GM18499 (cell line): Measurements from ENCODE around the gene SIX3.

Experiments
- ATAC-seq: cut with Tn5 transposase; IDR thresholded peaks from one replicate; pipeline ENCODE4 v1.9.1; 2021; ENCODE audit warnings: moderate number of reproducible peaks; ENCODE audit not compliant: insufficient read depth, unreplicated experiment

SIX3 gene

GRCh38 chr2:44941551-44942234, at the start of gene SIX3:
Gene SIX3, plus strand, starts transcription at chr2:44941702. Its CDS starts 403 bp downstream, at chr2:44942105.
- ATAC-seq, result no peak

- no peak for ATAC-seq
These were observed 47.4 kb upstream of the SIX3 start for GRCh38 chr2:44894058-44894457.

- ATAC-seq, result no peak
These were observed 46.4 kb upstream of the SIX3 start for GRCh38 chr2:44895061-44895460.

- no peak for ATAC-seq
These were observed 44.1 kb upstream of the SIX3 start for GRCh38 chr2:44897406-44897805.

- no peak for ATAC-seq
These were observed 39.0 kb upstream of the SIX3 start for GRCh38 chr2:44902217-44903137.

GRCh38 chr2:44904578-44904977, 36.9 kb upstream of the SIX3 start:
- no peak for ATAC-seq

- no peak for ATAC-seq
These were observed 34.5 kb upstream of the SIX3 start for GRCh38 chr2:44906972-44907371.

- ATAC-seq, result no peak
These were observed 31.7 kb upstream of the SIX3 start for GRCh38 chr2:44909831-44910230.

GRCh38 chr2:44912660-44913059, 28.8 kb upstream of the SIX3 start:
- no peak for ATAC-seq

GRCh38 chr2:44916291-44916690, 25.2 kb upstream of the SIX3 start:
- ATAC-seq, result no peak

- no peak for ATAC-seq
These were observed 23.3 kb upstream of the SIX3 start for GRCh38 chr2:44918095-44918775.

- ATAC-seq, result no peak
These were observed 20.8 kb upstream of the SIX3 start for GRCh38 chr2:44920751-44921150.

GRCh38 chr2:44922776-44923175, 18.7 kb upstream of the SIX3 start:
- ATAC-seq, result no peak

- ATAC-seq, result no peak
These were observed 15.9 kb upstream of the SIX3 start for GRCh38 chr2:44925561-44926136.

GRCh38 chr2:44926957-44927356, 14.5 kb upstream of the SIX3 start:
- no peak for ATAC-seq

GRCh38 chr2:44927985-44928482, 13.5 kb upstream of the SIX3 start:
- ATAC-seq, result no peak

- no peak for ATAC-seq
These were observed 12.9 kb upstream of the SIX3 start for GRCh38 chr2:44928483-44929158.

GRCh38 chr2:44929159-44929734, 12.3 kb upstream of the SIX3 start:
- no peak for ATAC-seq

GRCh38 chr2:44929735-44930273, 11.7 kb upstream of the SIX3 start:
- ATAC-seq, result no peak
